ENCODE measurements around the gene MGAT5B.

The MGAT5B gene

GRCh38 chr17:76912421-76913164 is 44.4 kb downstream of the MGAT5B start:
- ATAC-seq (replicated peaks) (no peak), DNase-seq (no peak)
- Mint-ChIP-seq H3K27me3 (peaks cover 5% of the 10 kb centered on the region in 2 donors), H3K9me3 (no peaks in the 10 kb centered on the region), H3K4me1 (peaks cover 2 to 6% of the 10 kb centered on the region in 2 donors), H3K4me3 (no peak overlapping the region), H3K36me3 (no peaks in the 10 kb centered on the region), H3K27ac (no peak overlapping the region)

- Mint-ChIP-seq H3K4me1 (peaks cover 2 to 6% of the 10 kb centered on the region in 2 donors), H3K36me3 (no peaks in the 10 kb centered on the region), H3K9me3 (no peaks in the 10 kb centered on the region), H3K4me3 (no peak overlapping the region), H3K27ac (no peak overlapping the region), H3K27me3 (peaks cover 5 to 8% of the 10 kb centered on the region in 2 donors)
- DNase-seq (no peak), ATAC-seq (replicated peaks) (no peak)
These were observed 46.7 kb downstream of the MGAT5B start for GRCh38 chr17:76914937-76915336.

GRCh38 chr17:76915840-76916510 is 47.8 kb downstream of the MGAT5B start:
- Mint-ChIP-seq H3K27ac (no peak overlapping the region), H3K36me3 (no peaks in the 10 kb centered on the region), H3K27me3 (peaks cover 6 to 9% of the 10 kb centered on the region in 2 donors), H3K4me1 (peaks cover 2 to 5% of the 10 kb centered on the region in 2 donors), H3K4me3 (no peak overlapping the region), H3K9me3 (no peaks in the 10 kb centered on the region)
- no peak for DNase-seq
- no peak for ATAC-seq (replicated peaks)

GRCh38 chr17:76917829-76918228 is 49.6 kb downstream of the MGAT5B start:
- no peaks in the 10 kb centered on the region for H3K9me3 Mint-ChIP-seq
- DNase-seq = no peak
- ATAC-seq (replicated peaks) = no peak
- H3K4me3 Mint-ChIP-seq = no peak overlapping the region
- H3K27me3 Mint-ChIP-seq = peaks cover 8 to 13% of the 10 kb centered on the region in 2 donors
- no peaks in the 10 kb centered on the region for H3K36me3 Mint-ChIP-seq
- peaks cover 0 to 2% of the 10 kb centered on the region in 2 donors for H3K4me1 Mint-ChIP-seq
- H3K27ac Mint-ChIP-seq = no peak overlapping the region

GRCh38 chr17:76918811-76919210 is 50.6 kb downstream of the MGAT5B start:
- Mint-ChIP-seq H3K4me1 (peaks cover 0 to 2% of the 10 kb centered on the region in 2 donors), H3K36me3 (no peaks in the 10 kb centered on the region), H3K9me3 (no peaks in the 10 kb centered on the region), H3K27me3 (peaks cover 8 to 13% of the 10 kb centered on the region in 2 donors), H3K27ac (no peak overlapping the region), H3K4me3 (no peak overlapping the region)
- no peak for DNase-seq
- no peak for ATAC-seq (replicated peaks)

GRCh38 chr17:76920364-76921139 is 52.3 kb downstream of the MGAT5B start:
- peaks cover 8 to 13% of the 10 kb centered on the region in 2 donors for H3K27me3 Mint-ChIP-seq
- DNase-seq (no peak), ATAC-seq (replicated peaks) (no peak)
- no peak overlapping the region for H3K4me3 Mint-ChIP-seq
- H3K4me1 Mint-ChIP-seq = no peaks in the 10 kb centered on the region
- H3K9me3 Mint-ChIP-seq = no peaks in the 10 kb centered on the region
- H3K27ac Mint-ChIP-seq = no peak overlapping the region
- no peaks in the 10 kb centered on the region for H3K36me3 Mint-ChIP-seq

- no peak overlapping the region for H3K27ac Mint-ChIP-seq
- no peaks in the 10 kb centered on the region for H3K36me3 Mint-ChIP-seq
- DNase-seq (no peak), ATAC-seq (replicated peaks) (no peak)
- no peaks in the 10 kb centered on the region for H3K9me3 Mint-ChIP-seq
- H3K4me1 Mint-ChIP-seq = no peaks in the 10 kb centered on the region
- peaks cover 8 to 13% of the 10 kb centered on the region in 2 donors for H3K27me3 Mint-ChIP-seq
- no peak overlapping the region for H3K4me3 Mint-ChIP-seq
These were observed 53.3 kb downstream of the MGAT5B start for GRCh38 chr17:76921340-76922036.

GRCh38 chr17:76922084-76922483 is 53.9 kb downstream of the MGAT5B start:
- DNase-seq (no peak), ATAC-seq (replicated peaks) (no peak)
- Mint-ChIP-seq H3K27me3 (peaks cover 13 to 16% of the 10 kb centered on the region in 2 donors), H3K9me3 (no peaks in the 10 kb centered on the region), H3K4me1 (no peaks in the 10 kb centered on the region), H3K27ac (no peak overlapping the region), H3K4me3 (no peak overlapping the region), H3K36me3 (no peaks in the 10 kb centered on the region)

- Mint-ChIP-seq H3K4me1 (no peaks in the 10 kb centered on the region), H3K9me3 (no peaks in the 10 kb centered on the region), H3K27ac (no peak overlapping the region), H3K4me3 (no peak overlapping the region), H3K36me3 (no peaks in the 10 kb centered on the region), H3K27me3 (peaks cover 19 to 20% of the 10 kb centered on the region in 2 donors)
- no peak for DNase-seq
- ATAC-seq (replicated peaks) = no peak
These were observed 54.8 kb downstream of the MGAT5B start for GRCh38 chr17:76922967-76923366.

GRCh38 chr17:76923491-76923890 is 55.3 kb downstream of the MGAT5B start:
- ATAC-seq (replicated peaks) = no peak
- H3K36me3 Mint-ChIP-seq = no peaks in the 10 kb centered on the region
- H3K4me3 Mint-ChIP-seq = no peak overlapping the region
- H3K9me3 Mint-ChIP-seq = no peaks in the 10 kb centered on the region
- no peaks in the 10 kb centered on the region for H3K4me1 Mint-ChIP-seq
- peaks cover 21 to 23% of the 10 kb centered on the region in 2 donors for H3K27me3 Mint-ChIP-seq
- no peak overlapping the region for H3K27ac Mint-ChIP-seq
- DNase-seq = no peak

- no peaks in the 10 kb centered on the region for H3K9me3 Mint-ChIP-seq
- H3K36me3 Mint-ChIP-seq = no peaks in the 10 kb centered on the region
- no peak for DNase-seq
- H3K4me1 Mint-ChIP-seq = no peaks in the 10 kb centered on the region
- peaks cover 21 to 23% of the 10 kb centered on the region in 2 donors for H3K27me3 Mint-ChIP-seq
- ATAC-seq (replicated peaks) = no peak
- no peak overlapping the region for H3K4me3 Mint-ChIP-seq
- no peak overlapping the region for H3K27ac Mint-ChIP-seq
These were observed 56.4 kb downstream of the MGAT5B start for GRCh38 chr17:76924345-76925342.

GRCh38 chr17:76925441-76925891 is 57.3 kb downstream of the MGAT5B start:
- DNase-seq = no peak
- Mint-ChIP-seq H3K27ac (no peak overlapping the region), H3K36me3 (no peaks in the 10 kb centered on the region), H3K4me3 (no peak overlapping the region), H3K4me1 (no peaks in the 10 kb centered on the region), H3K9me3 (no peaks in the 10 kb centered on the region), H3K27me3 (peaks cover 20 to 22% of the 10 kb centered on the region in 2 donors)
- no peak for ATAC-seq (replicated peaks)

- no peak for DNase-seq
These were observed 58.1 kb downstream of the MGAT5B start for GRCh38 chr17:76926237-76926866.

More at GRCh38 chr17:76926237-76926866, 58.1 kb downstream of the MGAT5B start:
- Mint-ChIP-seq H3K4me1 (no peaks in the 10 kb centered on the region), H3K36me3 (no peaks in the 10 kb centered on the region), H3K27me3 (peaks cover 14 to 18% of the 10 kb centered on the region in 2 donors), H3K4me3 (no peak overlapping the region), H3K27ac (no peak overlapping the region), H3K9me3 (no peaks in the 10 kb centered on the region)
- no peak for ATAC-seq (replicated peaks)

Data from stimulated activated naive B cell treated with anti-CD40 and anti-IgM and Interleukin-4, amounts not matched to agents 10 μg/mL and 1 μg/mL and 100 μg/mL, for 72 hours (primary cell).